Bone marrow (tissue), 2 donors: ENCODE measurements around the gene PRSS1.
A peak's percentile ranks its signal among the peaks of the same experiment; 100 is the strongest.

Experiments
- DNase-seq, 2 donors: peaks; one replicate each; lab custom pipeline; 2025; lab: John Stamatoyannopoulos, UW

PRSS1 gene

GRCh38 chr7:142795339-142795863, 46.1 kb downstream of the PRSS1 start:
- no peak for DNase-seq

GRCh38 chr7:142796001-142796500, 46.8 kb downstream of the PRSS1 start:
- DNase-seq = no peak

GRCh38 chr7:142796501-142797390, 47.5 kb downstream of the PRSS1 start:
- DNase-seq = no peak

GRCh38 chr7:142797391-142798377, 48.4 kb downstream of the PRSS1 start:
- DNase-seq = peak in 1 of 2 donors; percentile 38

- DNase-seq = no peak
Measured at GRCh38 chr7:142798451-142799436, 49.5 kb downstream of the PRSS1 start.

GRCh38 chr7:142799437-142799835, 50.2 kb downstream of the PRSS1 start:
- DNase-seq = no peak

- peak in 1 of 2 donors; percentile 37 for DNase-seq
Measured at GRCh38 chr7:142800088-142800487, 50.8 kb downstream of the PRSS1 start.

GRCh38 chr7:142800699-142801260, 51.5 kb downstream of the PRSS1 start:
- no peak for DNase-seq

- DNase-seq = no peak
Measured at GRCh38 chr7:142801601-142802295, 52.5 kb downstream of the PRSS1 start.

GRCh38 chr7:142802301-142802700, 53.0 kb downstream of the PRSS1 start:
- no peak for DNase-seq
